Glutamatergic neuron (in vitro differentiated cells): Measurements from ENCODE around the gene RGPD5. TPM values are rescaled to one million over a fixed set of nuclear protein-coding genes. Genes with fewer than 3 reads are reported as not detected.
"Not testable (repeated sequence)": the region's sequence is repeated elsewhere in the genome, so short reads cannot be mapped to it uniquely, and the experiment has no call there.

Experiments
- DNase-seq: peaks from one replicate; pipeline ENCODE4 v3.0.0; 2022
- H3K27ac Mint-ChIP-seq: one replicate; pipeline ENCODE4 v1.8.0; 2020; ENCODE audit warnings: mild to moderate bottlenecking, mixed read lengths, inconsistent platforms; ENCODE audit not compliant: unreplicated experiment
- H3K27me3 Mint-ChIP-seq: one replicate; pipeline ENCODE4 v1.8.0; 2020; ENCODE audit warnings: mild to moderate bottlenecking, moderate library complexity, mixed read lengths, inconsistent platforms; ENCODE audit not compliant: unreplicated experiment
- H3K36me3 Mint-ChIP-seq: one replicate; pipeline ENCODE4 v1.8.0; 2020; ENCODE audit warnings: mild to moderate bottlenecking, mixed read lengths, inconsistent platforms; ENCODE audit not compliant: unreplicated experiment
- H3K4me1 Mint-ChIP-seq: one replicate; pipeline ENCODE4 v1.8.0; 2020; ENCODE audit warnings: mild to moderate bottlenecking, low read depth, mixed read lengths, inconsistent platforms; ENCODE audit not compliant: unreplicated experiment
- H3K4me3 Mint-ChIP-seq: one replicate; pipeline ENCODE4 v1.8.0; 2020; ENCODE audit warnings: mild to moderate bottlenecking, mixed read lengths, inconsistent platforms; ENCODE audit not compliant: unreplicated experiment
- H3K9me3 Mint-ChIP-seq: one replicate; pipeline ENCODE4 v1.8.0; 2020; ENCODE audit warnings: mild to moderate bottlenecking, moderate library complexity, mixed read lengths, inconsistent platforms; ENCODE audit not compliant: unreplicated experiment
- total RNA-seq: library from RNA; stranded (reverse); fragmentation: NEBNext Ultra II Directional; extraction: Animal tissue kit (Norgen Biotek cat#: 25700); gene quantifications from one replicate; pipeline ENCODE4 v1.2.1, GENCODE V29; 2021; ENCODE audit not compliant: unreplicated experiment

RGPD5 gene
- total RNA-seq, 1 donor from 2014 or later, result 88.5 TPM

DNA sequence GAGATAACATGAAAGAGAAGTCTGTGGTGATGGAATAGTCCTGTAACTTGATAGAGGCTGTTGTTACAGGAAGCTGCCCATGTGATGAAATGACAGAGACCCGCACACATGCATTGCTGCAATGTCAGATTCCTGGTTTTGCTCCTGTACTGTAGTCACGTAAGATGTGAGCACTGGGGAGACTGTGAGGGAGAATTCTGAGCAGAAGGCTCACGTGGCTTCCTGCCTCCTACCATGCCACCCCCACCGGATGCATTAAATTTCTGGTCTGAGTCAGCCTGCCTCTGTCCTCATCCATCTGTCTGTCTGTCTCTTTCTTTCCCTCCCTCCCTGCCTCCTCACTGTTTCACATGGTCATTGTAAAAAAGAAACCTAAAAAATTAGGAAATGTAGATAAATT is 102.1 kb downstream of the RGPD5 start:
- not testable (repeated sequence) for H3K9me3 Mint-ChIP-seq, H3K27ac Mint-ChIP-seq, H3K4me3 Mint-ChIP-seq, H3K36me3 Mint-ChIP-seq, H3K27me3 Mint-ChIP-seq, DNase-seq, H3K4me1 Mint-ChIP-seq

DNA sequence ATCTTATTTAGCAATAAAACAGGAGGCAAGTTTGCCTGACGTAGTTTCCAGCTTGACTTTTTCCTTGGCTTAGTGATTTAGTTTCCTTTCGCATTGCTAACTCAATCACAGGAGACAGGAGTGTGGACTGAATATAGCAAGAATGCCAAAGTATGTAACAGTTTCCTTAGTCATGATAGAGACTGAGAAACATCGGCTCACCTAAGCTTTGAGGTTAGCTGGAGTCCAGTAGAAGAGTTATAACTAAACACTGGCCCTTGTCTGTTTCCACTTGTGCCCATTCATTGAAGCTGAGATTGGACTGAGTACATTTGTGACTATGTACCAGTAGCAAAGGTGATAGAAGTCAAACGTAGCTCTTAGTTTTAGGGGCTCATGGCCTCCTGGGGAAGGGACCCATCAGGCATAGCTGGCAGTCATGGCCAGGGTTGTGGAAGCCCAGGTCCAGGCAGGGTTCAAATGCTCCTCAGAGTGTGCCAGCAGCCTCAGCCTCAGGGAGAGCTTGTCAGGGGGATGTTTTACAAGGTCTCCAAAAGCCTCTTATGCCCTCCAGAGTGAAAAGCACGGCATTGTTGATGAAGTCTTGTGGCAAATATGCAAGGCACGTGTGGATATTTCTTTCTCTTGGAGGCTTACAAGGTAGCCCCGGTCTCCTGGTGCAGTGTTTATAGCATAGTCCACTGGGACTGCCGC is 103.8 kb downstream of the RGPD5 start:
- DNase-seq, H3K27ac Mint-ChIP-seq, H3K4me1 Mint-ChIP-seq, H3K36me3 Mint-ChIP-seq, H3K27me3 Mint-ChIP-seq, H3K9me3 Mint-ChIP-seq, H3K4me3 Mint-ChIP-seq: not testable (repeated sequence)

DNA sequence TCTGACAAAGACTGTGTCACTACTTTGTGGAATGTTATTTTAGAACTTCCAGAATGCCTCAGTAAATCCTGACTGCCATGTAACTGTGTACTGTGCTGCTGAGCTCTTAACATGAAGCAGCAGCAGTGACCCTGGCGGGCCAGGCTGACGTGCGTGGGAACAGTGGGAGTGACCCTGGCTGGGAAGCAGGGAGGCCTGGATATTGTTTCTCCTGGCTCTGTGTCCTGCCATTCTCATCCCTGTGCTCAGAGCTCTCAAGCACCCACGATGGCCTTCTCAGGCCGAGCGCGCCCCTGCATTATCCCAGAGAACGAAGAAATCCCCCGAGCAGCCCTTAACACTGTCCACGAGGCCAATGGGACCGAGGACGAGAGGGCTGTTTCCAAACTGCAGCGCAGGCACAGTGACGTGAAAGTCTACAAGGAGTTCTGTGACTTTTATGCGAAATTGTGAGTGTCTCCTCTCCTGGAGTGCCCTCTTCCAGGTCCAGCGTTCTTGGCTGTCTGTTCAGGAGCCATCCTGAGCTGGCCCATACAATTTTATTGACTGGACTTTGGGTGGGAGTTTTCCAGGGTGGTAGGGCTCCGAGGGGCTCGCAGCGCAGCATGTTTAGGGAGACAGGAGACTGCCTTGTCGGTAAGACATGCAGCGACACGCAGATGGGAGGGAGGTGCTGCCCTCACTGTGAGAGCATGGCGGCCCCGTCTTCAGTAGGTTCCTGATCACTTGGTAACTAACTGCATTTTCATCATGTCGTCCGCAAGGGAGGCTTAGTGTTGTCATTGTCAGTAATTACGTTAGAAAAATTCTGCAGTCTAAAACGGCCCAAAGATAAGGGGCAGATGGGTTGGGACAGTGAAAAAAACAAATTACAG is 104.6 kb downstream of the RGPD5 start, which contains the start of gene LIMS3:
Gene LIMS3 (plus strand): TSS at position 227 of the 875 bp plus-strand sequence. CDS start 41 bp downstream, at position 268.
- not testable (repeated sequence) for H3K27me3 Mint-ChIP-seq, H3K27ac Mint-ChIP-seq, H3K4me1 Mint-ChIP-seq, H3K4me3 Mint-ChIP-seq, H3K36me3 Mint-ChIP-seq, H3K9me3 Mint-ChIP-seq, DNase-seq

DNA sequence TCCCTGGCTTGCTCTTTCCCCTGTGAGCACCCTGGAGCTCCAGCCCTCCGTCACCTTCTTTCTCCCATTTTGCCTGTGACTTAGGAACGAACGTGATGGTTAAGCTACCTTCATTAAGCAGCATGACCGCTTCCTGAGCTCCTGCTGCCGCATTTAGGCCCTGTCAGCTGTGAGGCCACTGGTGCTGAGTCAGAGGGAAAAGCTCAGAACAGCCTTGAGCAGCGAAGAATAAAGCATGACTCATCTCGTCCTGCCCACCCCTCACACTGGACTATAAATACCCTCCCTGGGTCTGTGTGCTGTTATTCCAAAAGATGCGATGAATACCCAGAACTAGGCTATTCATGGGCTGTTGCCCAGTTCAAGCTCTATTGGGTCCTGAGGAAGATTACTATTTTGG is 111.7 kb downstream of the RGPD5 start:
- H3K27ac Mint-ChIP-seq, H3K27me3 Mint-ChIP-seq, H3K36me3 Mint-ChIP-seq, H3K4me1 Mint-ChIP-seq, DNase-seq, H3K4me3 Mint-ChIP-seq, H3K9me3 Mint-ChIP-seq: not testable (repeated sequence)

Other genes with a start within 250 kb of the RGPD5 start
- 75.2 TPM for gene SEPTIN10, start 180.3 kb upstream of the RGPD5 start, total RNA-seq
- gene SOWAHC, start 179.9 kb upstream of the RGPD5 start, total RNA-seq, result 12.9 TPM
- gene LIMS3, start 104.4 kb downstream of the RGPD5 start, total RNA-seq, result 0.98 TPM